OCI-LY3 (cell line): Measurements from ENCODE around the gene IFT43.

Experiments
- CTCF ChIP-seq: fragments of 200-600, 300-600 bp; sonication (generic); IDR thresholded peaks from 2 replicates; pipeline ENCODE4 v1.5.1; 2014; ENCODE audit warnings: antibody characterized with exemption, low read length, low read depth
- EZH2phosphoT487 ChIP-seq: fragments of 200-600 bp; shearing (Covaris generic); IDR thresholded peaks from 2 replicates; pipeline ENCODE4 v1.6.1; 2018; ENCODE audit warnings: antibody characterized with exemption, mixed run types, low read depth

GRCh38 chr14:76055330-76055729, 69.8 kb downstream of the IFT43 start:
- no peak for TF ChIP-seq CTCF
- TF ChIP-seq EZH2phosphoT487, result no peak
